ENCODE results near the gene MC4R. TPM values are rescaled to one million over a fixed set of nuclear protein-coding genes. Genes with fewer than 3 reads are reported as not detected.

MC4R gene
- total RNA-seq, 2 experiments from 2014 or later: not detected

DNA sequence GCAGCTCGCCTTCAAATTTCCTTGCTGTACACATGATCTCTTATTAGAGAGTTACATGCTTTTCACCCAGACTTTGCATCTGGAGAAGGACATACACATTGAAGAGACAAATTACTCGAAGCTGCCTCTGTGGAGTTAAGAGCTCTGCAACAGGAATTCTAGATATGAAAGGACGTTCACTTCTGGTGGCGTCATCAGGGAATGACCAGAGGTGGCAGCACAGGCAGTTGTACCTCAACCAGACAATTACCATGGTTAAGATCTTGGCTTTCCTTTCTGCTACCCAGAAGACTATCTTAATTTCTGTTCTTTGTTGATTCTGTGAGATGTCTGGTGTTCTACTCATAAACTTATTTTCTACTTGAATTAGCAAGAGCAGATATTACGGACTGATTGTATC lies 39.1 kb upstream of the MC4R start:
- Mint-ChIP-seq H3K27me3 (no peaks in the 10 kb centered on the region), H3K9me3 (no peaks in the 10 kb centered on the region), H3K27ac (no peak overlapping the region), H3K4me1 (ENCODE audit: low read depth) (no peaks in the 10 kb centered on the region), H3K36me3 (ENCODE audit: low read depth) (no peaks in the 10 kb centered on the region), H3K4me3 (no peak overlapping the region)
- TF ChIP-seq CTCF (IDR thresholded peaks at IDR 0.05): no peak
- ChIA-PET CTCF (no interaction called here), POLR2A (no interaction called here)
- DNase-seq: no peak
- intact Hi-C loops (cut with micrococcal nuclease): no loop called here
- ATAC-seq: no peak

- intact Hi-C loops (cut with micrococcal nuclease): no loop called here
- peaks cover 2% of the 10 kb centered on the region for H3K9me3 Mint-ChIP-seq
- ChIA-PET POLR2A (no interaction called here), CTCF (no interaction called here)
- TF ChIP-seq CTCF (IDR thresholded peaks at IDR 0.05): no peak
- no peaks in the 10 kb centered on the region for H3K36me3 Mint-ChIP-seq (ENCODE audit: low read depth)
- H3K27ac Mint-ChIP-seq: no peak overlapping the region
- no peaks in the 10 kb centered on the region for H3K4me1 Mint-ChIP-seq (ENCODE audit: low read depth)
- H3K27me3 Mint-ChIP-seq: no peaks in the 10 kb centered on the region
- no peak for ATAC-seq
- no peak for DNase-seq
- H3K4me3 Mint-ChIP-seq: no peak overlapping the region
These were observed 34.1 kb upstream of the MC4R start for GRCh38 chr18:60406721-60407120.

DNA sequence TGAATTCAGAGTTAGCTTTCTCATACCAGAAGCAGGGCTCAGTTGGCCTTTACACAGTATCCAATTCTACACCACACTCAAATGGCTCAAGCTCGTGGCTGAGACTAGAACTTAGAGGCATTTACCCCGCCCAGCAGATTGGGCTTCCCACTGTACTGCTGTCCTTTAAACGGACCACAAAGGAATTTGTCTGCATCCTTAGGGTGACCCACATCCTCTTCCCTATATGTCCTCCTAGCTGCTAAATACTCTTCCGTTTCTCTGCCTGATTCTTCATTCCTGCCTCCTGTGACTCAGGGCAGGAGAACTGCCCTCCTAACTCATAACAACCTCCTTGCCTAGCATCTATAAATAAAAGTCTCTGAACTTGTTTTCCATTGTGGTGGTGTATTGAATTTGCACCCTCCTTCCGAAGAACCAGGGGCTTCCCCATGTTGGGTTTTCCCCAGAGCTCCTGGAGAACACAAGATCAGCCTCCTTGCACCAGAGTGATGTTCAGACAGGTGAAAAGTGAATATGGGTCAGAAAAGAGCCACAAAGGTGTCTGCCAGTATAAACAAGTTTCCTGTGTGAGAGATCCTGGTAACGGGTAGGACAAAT lies 32.0 kb upstream of the MC4R start:
- Mint-ChIP-seq H3K4me3 (no peak overlapping the region), H3K27ac (no peak overlapping the region), H3K27me3 (no peaks in the 10 kb centered on the region), H3K9me3 (peaks cover 2% of the 10 kb centered on the region), H3K36me3 (ENCODE audit: low read depth) (no peaks in the 10 kb centered on the region), H3K4me1 (ENCODE audit: low read depth) (no peaks in the 10 kb centered on the region)
- no peak for TF ChIP-seq CTCF (IDR thresholded peaks at IDR 0.05)
- ATAC-seq (no peak), DNase-seq (no peak)
- intact Hi-C loops (cut with micrococcal nuclease): no loop called here
- ChIA-PET POLR2A (no interaction called here), CTCF (no interaction called here)

GRCh38 chr18:60401346-60401745 lies 28.8 kb upstream of the MC4R start:
- H3K27ac Mint-ChIP-seq: no peak overlapping the region
- DNase-seq: no peak

More at GRCh38 chr18:60401346-60401745, 28.8 kb upstream of the MC4R start:
- CTCF ChIA-PET: no interaction called here
- no peak overlapping the region for H3K4me3 Mint-ChIP-seq
- no peaks in the 10 kb centered on the region for H3K36me3 Mint-ChIP-seq (ENCODE audit: low read depth)
- no peak for TF ChIP-seq CTCF (IDR thresholded peaks at IDR 0.05)
- no peaks in the 10 kb centered on the region for H3K4me1 Mint-ChIP-seq (ENCODE audit: low read depth)
- intact Hi-C loops (cut with micrococcal nuclease): no loop called here
- POLR2A ChIA-PET: no interaction called here
- peaks cover 2% of the 10 kb centered on the region for H3K9me3 Mint-ChIP-seq
- ATAC-seq: no peak
- H3K27me3 Mint-ChIP-seq: no peaks in the 10 kb centered on the region
